ENCODE results near the gene ELF4. TPM values are rescaled to one million over a fixed set of nuclear protein-coding genes. Genes with fewer than 3 reads are reported as not detected.

Gene ELF4
- polyA plus RNA-seq, 10 donors, result 9.8 to 15.9 (median 12.0) TPM

DNA sequence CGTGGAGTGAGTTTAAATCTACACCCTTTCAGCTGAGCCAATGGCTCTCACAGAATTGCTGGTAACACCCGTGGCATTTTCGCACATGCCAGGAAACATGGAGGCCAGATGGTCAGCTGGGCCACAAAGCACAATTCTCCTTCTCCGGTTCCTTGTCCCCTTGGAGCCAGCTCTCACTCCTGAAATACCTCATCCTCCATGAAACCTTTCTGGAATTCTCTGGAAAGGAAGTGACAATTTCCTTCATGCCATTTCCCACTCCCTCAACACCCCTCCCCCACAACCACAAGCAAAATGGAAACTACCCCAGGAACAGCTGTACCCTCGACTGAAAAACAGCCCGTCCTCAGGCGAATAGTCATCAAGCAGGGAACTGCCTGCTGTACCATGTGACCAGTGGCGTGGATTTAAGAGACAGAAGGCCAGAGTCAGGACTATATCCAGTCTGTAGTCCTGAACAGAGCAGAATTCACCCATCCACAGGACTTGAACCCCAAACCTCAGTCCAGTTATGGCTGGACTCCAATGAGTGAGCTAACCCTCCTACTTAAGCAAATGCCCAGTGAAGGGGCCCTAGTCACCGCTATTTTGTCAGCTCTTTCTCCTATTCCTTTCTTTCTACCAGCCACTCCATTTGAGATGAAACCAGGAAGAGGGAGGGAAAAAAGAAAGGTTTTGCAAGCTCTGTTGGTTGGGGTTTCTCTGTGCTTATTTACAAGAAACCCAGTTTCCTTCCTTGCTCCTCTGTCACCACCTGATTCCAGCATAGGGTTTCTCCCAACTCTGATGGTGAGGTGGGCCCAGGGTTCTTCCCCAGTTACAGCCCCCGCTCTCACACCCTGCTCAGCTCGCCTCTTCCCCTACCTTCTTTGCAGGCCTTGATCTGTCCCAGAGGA, 24.5 kb downstream of the ELF4 start:
- peak in 1 of 3 donors; percentile 26 for DNase-seq

DNA sequence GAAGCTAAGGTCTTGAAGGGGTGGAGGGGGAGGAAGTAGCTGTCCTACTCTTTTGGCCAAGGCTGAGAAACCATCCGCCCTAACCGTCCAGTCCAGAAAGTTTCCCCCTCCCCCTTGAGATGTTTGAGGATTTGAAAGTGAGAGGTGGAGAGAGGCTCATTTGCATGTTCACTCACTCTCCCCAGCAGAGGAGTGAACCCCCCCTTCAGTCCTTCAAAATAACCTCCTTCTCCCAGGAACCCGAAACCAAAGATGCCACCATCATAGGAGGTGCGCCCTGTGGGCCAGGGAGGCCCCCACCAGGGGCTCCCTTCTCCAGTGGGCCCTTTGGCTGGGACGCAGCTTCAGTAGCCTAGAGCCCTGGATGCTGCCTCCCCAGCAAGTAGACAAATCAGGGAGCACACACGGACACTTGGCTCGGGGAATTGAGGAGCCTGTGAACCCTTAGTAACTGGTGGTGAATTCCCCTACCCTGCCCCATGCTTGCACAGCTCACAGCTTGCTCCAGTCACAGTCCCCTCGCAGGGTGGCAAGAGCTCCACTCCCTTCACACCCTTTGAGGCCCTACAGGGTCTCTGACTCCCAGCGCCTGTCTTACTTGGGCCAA, 25.6 kb downstream of the ELF4 start:
- no peak for DNase-seq

DNA sequence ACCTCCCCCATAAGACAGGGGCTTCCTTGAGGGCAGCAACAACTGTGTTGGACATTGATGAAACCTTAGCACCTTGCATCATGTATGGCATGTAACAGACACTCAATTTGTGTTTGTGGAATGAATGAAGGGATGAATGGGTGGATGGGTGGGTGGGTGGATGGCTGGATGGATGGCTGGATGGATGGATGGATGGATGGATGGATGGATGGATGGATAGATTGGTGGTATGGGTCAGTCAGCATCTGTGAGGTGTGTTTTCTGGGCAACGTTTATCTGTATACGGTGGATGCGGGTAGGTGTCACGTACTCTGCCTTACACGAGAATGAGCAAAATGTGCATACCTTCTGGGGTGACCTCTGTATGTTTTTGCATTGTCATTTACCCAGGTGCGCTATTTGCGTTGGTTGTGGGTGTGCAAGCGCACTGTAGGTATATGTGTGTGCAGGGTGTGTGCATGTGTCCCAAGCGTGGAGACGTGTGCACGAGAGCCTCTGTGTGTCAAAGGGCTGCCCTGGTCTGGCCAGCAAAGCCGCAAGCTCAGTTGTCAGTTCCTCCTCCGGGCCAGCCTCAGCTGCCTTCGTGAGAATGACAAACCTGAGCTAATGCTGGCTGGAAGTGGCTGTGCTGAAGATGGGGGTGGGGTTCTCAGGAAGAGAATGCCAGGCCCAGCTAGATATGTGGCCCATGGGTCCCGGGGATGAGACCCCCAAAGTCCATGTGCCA, 26.5 kb downstream of the ELF4 start:
- no peak for DNase-seq

DNA sequence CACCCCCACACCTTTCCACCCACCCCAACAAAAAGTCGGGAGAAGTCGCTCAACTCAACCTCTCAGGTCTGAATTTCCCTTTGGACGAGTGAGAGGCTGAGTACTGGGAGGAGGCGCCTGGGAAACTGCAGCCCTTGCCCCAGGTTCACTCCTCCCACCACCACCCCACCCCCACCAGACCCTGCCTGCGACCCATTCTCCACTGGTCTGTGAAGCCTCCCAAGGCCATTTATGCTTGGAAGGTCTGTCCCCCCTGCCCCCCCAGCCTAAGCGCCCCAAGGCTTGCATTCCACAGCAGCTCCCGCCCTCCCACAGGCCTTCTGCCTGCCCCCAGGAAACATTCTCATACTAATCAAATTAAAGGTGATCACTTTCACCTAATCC, 27.2 kb downstream of the ELF4 start:
- DNase-seq, result no peak

DNA sequence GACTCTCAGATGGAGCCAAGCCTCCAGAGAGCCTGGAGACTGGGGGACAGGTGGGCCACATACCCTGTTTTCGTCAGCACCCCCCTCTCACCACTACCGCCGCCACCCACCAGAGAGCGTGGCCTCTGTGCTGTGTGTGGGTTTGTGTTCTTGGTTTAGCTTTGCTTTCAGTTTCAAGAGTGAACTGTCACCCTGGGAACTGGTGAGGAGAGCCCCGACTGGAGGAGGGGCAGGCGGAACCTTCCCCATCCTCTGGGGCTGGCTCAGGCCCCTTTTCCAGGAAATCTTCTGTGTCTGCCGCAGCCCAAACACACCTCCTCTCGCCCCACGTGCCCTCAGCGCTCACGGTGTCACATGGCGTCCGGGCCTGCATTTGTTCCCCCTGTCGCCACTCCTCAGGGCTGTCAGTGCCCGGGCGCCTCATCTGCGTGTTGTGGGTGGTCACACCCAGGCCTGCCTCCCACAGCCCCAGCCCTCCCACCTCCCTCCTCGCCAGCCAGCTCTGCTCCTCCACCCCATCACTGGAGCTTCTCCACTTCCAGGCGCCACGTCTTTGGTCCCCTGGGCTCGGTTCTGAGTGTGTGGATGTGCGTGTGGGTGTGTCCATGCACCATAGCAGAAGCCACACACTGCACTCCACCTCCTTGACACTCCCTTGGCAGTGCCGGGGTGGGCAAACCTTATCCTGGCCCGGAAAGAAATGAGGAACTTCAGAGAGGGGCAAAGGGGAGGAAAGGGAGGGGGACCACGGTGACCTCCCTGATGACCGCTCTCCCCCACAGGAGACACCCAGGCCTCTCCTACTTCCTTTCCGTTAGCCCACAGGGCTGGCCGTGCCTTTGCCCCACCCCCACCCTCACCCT, 27.8 kb downstream of the ELF4 start:
- DNase-seq, result peak in 1 of 3 donors; percentile 49

DNA sequence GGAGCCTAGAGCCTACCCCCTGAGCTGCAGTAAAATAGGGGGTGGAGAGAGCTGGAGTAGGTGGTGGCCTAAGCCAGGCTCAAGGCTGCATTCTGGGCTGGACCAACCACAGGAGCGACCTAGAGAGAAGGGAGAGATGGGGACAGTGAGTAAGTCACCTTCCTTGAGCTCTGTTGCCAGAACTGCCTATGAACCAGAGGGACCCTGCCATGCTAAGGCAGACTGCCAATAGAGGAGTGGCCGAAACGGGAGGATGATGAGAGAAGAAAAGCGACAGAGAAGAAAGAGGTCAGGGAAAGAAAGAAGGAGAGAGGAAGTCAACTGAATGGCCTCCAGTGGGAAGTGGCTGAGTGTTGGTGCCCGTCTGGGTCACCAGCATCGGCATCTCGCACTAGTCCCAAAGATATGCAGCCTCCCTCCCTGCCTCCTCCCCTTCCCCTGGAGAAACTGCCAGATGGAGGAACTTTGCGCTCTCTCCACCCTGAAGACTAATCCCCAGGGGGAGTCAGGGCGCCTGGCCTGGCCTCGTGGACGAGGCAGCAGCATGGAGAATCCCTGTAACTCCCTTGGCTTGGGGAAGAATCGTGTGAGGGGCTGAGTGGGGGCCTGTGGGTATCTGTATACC, 28.8 kb downstream of the ELF4 start:
- no peak for DNase-seq

DNA sequence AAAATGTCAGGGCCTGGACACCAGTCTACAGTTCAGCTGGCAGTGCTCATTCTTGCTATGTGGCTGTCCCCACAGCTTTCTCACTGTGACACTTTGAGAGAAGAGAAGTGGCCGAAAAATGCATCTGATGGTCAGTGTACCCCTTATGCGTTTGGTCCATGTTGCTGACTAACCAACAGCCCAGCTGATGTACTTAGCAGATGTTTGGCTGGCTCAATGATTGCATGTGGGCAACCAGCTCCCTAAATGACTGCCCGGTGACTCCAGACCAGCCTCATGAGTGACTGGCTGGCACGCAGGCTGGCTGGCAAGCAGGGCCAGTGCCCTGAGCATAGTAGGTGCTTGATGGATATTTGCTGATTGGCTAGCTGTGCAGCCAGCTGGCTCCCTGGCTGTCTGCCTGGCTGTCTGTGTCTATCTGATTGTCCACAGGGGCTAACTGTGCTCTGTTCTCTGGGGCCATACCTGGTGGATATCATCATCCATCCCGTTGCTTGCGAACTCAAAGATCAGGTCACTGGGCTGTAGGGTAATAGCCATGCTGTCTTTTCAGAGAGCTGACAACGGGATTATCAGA, 29.4 kb downstream of the ELF4 start:
- DNase-seq, result no peak

DNA sequence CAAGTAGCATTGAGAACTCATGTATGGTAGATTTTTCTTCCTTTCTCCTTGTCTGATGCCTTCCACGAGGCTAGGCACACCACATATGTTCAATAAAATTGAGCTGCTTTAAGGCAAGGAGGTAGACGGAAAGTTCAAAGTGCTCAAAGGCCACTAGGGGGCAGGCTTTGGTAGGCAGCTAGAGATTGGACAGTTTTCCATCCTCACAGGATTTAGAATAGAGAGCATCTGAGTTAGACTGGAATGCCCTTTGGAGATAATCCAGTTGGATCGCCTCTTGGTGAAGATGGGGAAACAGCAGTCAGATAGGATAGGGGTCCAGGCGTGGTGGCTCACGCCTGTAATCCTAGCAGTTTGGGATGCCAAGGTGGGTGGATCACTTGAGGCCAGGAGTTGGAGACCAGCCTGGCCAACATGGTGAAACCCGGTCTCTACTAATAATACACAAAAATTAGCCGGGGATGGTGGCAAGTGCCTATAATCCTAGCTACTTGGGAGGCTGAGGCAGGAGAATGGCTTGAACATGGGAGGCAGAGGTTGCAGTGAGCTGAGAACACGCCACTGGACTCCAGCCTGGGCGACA, 30.4 kb downstream of the ELF4 start:
- DNase-seq, result peak; percentile 56 to 82 (median 71)

DNA sequence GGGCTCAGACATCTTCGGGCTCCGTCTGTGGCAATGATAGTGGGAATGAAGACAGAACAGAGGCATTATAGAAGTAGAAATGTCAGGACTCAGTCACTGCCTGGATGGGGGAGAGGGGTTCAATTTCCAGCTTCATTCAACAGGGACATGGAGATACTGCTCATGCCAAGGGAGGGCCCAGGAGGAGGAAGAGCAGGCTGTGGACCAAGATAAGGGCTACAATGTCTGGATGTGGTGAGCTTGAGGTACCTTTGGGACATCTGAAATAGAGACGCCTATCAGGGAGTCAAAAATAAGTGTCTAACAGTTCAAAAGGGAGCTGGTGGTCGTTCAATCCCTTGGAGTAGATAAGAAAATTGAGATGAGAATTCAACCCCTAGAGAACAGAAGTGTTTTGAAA, 34.5 kb downstream of the ELF4 start:
- no peak for DNase-seq

DNA sequence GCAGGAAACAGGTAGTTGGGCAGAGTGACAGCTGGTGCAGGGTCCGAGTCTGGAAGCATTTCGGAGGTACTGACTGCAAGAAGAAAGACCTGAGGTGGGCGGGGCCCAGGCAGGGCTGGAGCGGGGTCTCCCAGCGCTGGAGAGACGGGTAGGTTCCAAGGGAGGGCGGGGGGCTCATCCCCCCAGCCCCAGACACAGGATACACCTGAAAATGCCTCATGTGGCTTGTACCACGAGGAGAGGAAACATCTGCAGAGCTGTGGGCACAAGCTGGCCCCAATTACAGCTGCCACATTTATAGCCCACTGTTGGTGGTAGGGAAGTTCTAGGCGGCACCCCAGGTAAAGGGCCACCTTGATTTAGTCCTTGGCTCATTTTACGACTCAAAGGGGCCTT, 38.0 kb downstream of the ELF4 start:
- no peak for DNase-seq

DNA sequence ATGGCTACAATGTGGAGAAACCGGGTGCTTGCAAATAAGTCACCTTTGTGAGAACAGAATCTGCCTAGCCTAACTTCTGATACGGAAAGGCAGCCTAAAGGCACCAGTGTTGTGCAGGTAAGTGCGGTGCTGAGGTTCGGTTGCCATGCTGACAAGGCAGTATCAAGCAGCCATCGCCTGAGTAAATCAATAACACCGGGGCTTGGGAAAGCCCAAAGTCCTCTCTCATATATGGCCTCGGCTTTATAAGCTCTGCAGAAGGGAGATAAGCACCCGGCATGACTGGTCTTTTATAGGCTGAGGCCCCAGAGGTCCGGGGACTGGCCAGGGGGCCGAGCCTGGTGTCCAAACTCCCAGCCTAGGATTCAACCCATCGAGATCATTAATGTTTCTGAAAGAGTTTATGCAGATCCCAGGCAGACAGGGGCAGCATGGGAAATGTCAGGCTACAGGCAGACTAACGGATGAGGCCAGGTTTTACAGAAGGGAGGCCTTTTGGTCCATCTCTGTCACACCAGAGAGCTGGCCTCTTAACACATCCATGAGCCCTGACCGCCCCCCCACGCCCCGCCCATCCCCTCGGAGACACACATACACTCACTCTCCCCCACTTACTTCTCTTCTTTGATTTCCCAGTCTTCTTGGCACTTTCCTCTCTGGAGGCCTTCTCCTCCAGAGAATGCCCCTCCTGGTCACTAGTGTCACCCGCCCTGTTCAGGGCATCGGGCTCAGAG, 38.5 kb downstream of the ELF4 start:
- no peak for DNase-seq

DNA sequence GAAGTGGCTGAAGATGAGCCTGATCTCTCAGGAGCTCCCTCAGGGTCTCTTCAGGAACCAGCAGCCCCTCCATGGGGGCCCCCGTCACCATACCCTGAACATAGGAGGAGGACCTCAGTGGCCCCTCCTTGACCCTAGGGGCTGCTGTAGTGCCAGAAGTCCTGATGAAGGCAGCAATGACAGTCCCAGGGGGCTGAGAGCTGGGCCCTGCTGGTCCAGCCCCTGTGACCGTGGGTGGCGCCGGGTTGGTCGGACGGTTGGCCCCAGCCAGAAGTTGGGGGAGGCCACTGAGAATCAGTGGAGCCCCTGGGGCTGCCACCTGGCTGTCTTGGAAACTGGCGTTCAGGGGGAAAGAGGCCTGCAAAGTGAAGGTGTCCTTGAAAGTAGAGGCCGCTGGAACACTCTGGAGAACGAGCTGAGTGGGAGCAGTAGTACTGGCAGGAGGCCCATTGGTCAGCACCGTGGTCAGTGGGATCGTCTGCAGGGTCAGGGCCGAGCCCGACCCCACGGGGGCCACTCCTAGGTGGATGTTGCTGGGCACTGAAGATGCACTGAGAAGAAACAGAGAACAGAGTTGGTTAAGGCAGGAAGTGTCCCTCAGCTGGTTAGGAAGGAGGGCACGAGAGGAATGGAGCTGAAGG, 43.2 kb downstream of the ELF4 start:
- no peak for DNase-seq

DNA sequence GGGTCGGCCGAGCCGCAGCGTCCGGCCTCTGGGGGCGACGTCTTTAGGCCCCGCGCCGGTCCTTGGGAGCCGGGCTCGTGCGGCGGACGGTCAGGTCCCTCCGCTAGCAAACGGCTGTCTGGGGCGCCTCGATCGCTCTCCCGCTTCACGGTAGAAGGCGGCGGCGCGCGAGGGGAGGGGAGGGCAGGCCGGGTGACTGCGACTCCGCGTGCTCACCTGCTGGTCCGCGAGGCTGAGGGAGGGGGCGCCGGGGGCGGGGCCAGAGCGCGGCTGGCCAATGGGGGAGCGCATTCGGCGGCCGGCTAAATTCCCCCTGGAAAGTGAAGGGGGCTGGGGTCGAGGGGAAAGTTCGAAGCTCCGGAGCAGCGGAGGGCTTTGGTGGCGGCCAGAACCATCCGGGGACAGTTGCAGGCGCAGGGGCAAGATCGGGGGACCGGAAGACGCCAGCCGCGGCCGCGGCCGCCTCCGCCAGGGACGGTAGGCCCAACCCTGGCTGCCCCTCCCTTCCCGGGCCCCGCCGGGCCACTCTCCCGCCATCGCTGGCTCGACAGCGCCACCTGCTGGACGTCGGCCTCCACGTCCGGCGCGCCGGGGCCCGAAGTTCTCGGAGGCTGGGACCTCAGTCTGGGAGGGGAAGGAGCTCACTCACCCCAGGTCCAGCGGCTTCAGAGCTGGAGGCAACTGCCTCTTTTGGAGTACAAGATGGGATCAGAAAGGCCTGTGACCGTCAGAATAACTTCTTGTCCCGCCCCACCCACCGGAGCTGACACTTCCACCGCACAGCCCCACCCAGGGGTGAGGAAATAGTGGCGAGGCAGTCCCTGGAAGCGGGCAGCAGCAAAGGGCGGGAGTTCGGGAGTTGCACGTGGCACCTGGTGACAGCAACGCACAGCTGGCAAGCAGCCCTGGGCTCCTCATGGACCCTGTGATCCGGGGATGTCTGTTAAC, 49.9 kb downstream of the ELF4 start:
- peak; percentile 58 to 89 (median 76) for DNase-seq

DNA sequence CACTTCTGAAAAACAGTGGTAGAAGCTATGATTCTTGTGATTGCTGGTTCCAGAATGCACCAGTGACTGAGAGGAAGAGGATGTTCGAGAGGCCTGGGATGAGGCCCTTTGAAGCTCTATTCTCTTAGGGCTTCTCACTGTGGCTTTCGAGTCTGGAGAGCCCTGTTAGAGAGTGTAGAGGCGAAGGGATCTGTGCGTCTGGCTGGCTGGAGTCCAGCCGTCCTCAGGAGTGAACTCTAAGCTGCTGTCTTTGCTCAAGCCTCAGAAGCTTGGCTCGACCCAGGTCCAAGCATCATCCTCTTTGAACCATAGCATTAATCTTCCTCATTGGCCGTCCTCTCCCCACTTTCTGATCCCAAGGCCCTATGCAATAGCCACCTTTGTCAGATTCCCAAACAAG, 51.6 kb downstream of the ELF4 start:
- peak in 1 of 3 donors; percentile 25 for DNase-seq

DNA sequence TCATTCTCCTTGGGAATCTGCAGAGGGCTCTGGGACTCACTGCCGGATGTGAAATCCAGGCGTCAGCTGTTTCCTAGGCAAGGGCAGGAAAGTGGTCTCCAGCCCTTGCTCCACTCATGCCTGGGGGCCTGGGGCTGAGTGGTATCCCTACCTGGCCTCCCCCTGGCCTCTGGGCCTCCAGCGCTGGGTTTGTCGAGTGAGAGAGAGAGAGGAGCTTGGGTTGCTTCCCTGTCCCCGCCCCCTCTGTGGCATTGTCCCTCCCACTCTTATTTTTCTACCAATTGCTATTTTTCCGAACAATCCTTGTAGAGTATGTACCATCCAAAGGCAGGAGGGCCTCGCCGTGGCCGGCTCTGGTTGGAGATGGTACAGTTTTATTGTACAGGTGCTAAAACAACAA, 53.1 kb downstream of the ELF4 start:
- no peak for DNase-seq

DNA sequence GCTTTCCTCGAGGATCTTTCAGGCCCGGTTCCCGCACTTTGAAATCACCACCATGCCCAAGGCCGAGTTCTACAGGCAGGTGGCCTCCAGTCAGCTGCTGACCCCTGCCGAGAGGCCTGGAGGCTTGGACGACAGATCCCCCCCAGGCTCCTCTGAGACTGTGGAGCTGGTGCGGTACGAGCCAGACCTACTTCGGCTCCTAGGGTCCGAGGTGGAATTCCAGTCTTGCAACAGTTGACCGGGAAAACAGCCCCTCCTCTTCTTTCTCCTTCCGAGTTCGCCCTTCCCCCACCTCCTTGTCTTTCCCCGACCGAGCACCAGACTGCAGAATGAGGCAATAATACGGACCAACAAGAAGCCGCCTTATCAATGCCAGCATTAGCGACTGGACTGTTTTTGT, 54.4 kb downstream of the ELF4 start:
- no peak for DNase-seq

DNA sequence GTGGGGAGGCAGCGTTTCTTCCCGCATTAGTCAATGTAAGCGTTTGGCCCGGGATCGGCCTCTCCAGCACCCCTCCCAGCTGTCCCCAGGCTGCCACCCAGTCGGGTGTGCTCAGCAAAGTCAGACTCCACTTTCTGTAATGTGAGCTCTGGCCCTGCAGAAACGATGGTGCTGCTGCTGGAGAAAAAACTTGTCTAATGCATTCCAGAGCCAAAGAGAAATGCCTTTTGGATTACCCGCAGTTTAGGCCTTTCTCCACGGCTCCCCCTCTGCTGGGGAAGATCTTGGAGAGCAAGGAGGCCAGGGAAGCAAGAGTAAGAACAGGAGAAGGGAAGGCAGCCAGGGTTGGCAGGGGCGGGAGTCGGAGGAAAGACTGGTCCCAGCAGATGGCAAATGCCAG, 55.2 kb downstream of the ELF4 start:
- DNase-seq, result peak; percentile 38 to 76 (median 61)

DNA sequence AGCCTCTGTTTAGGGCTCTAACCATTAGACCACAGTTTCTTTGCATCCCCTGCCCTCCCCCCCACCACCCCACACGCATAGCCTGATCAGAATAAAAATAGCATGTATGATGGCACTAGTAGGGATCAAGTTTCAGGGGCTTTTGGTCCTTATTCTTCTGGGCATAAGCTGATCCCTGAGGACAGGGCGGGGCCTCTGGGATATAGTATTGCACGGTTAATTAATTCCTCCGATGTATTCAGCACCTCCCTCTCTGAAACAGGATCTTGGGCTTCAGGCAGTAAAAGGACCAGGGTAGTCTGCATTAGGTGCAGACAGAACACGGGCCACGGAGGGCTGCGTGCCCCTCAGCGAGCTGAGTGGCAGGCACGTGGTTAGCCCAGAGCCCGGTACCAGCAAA, 57.1 kb downstream of the ELF4 start:
- no peak for DNase-seq
